Panc1 (cell line): ENCODE data around the gene CHCHD6. TPM values are rescaled to one million over a fixed set of nuclear protein-coding genes. Genes with fewer than 3 reads are reported as not detected.

Experiments used
- ATAC-seq: fragments of 200-7000 bp; cut with Tn5 transposase; 2 replicates; pipeline ENCODE4 v1.9.1; 2020; ENCODE audit warnings: mild to moderate bottlenecking, moderate library complexity
- BruUV-seq: library from RNA; stranded (reverse); fragments of 400-500 nt; replicated peaks from 2 replicates; lab custom pipeline; 2021; lab: Mats Ljungman, UMichigan
- CTCF ChIA-PET: fragments of 300-600 bp; sonication (Branson Sonifier 250); formaldehyde crosslinking; loops from one replicate; lab custom pipeline; 2022; ENCODE audit warnings: antibody characterized with exemption; lab: Charles Lee
- POLR2A ChIA-PET: fragments of 300-600 bp; sonication (Branson Sonifier 250); formaldehyde crosslinking; loops from one replicate; lab custom pipeline; 2022; ENCODE audit warnings: antibody characterized with exemption; lab: Charles Lee
- DNase-seq: peaks from one replicate; pipeline ENCODE4 v3.0.0-alpha.2; 2010; ENCODE audit warnings: low read depth, low spot score
- H3K27ac ChIP-seq: 2 replicates; pipeline ENCODE4 v1.5.1; 2011; ENCODE audit warnings: mild to moderate bottlenecking, low read length, inconsistent platforms
- H3K27me3 ChIP-seq: fragments of 200-500 bp; sonication (Bioruptor generic); 2 replicates; pipeline ENCODE4 v1.6.0; 2014; ENCODE audit warnings: low read length, inconsistent platforms; ENCODE audit not compliant: control insufficient read depth, insufficient read depth
- H3K36me3 ChIP-seq: fragments of 200-500 bp; sonication (Bioruptor generic); 2 replicates; pipeline ENCODE4 v1.5.1; 2014; ENCODE audit warnings: inconsistent platforms, mild to moderate bottlenecking, low read length, moderate library complexity; ENCODE audit not compliant: control insufficient read depth, insufficient read depth
- H3K4me1 ChIP-seq: 2 replicates; pipeline ENCODE4 v1.5.1; 2011; ENCODE audit warnings: inconsistent platforms, mild to moderate bottlenecking, low read length, moderate library complexity; ENCODE audit not compliant: control insufficient read depth, insufficient read depth
- H3K4me3 ChIP-seq, 2 experiments: 2 replicates each; pipeline ENCODE4 v1.5.1; 2011 to 2012; ENCODE audit warnings: low read depth in 2 of 2, low read length in 2 of 2, mild to moderate bottlenecking in 2 of 2, inconsistent platforms in 1 of 2, moderate library complexity in 1 of 2
- H3K9me3 ChIP-seq: fragments of 200-500 bp; sonication (Bioruptor generic); 2 replicates; pipeline ENCODE4 v1.5.1; 2014; ENCODE audit warnings: low read depth, mild to moderate bottlenecking, inconsistent platforms, low read length, moderate library complexity; ENCODE audit not compliant: control insufficient read depth, insufficient read depth
- POLR2AphosphoS5 ChIP-seq: IDR thresholded peaks from 2 replicates; pipeline ENCODE4 v1.6.1; 2012; ENCODE audit warnings: mild to moderate bottlenecking, low read depth, low read length, moderate library complexity
- REST ChIP-seq, 2 experiments: IDR thresholded peaks; 2 replicates each; pipeline ENCODE4 v1.6.1; 2011 to 2012; ENCODE audit warnings: low read depth in 2 of 2, control low read depth in 1 of 2, low read length in 1 of 2, mild to moderate bottlenecking in 1 of 2, moderate library complexity in 1 of 2; ENCODE audit not compliant: insufficient read depth in 1 of 2
- SIN3A ChIP-seq: IDR thresholded peaks from 2 replicates; pipeline ENCODE4 v1.6.1; 2012; ENCODE audit warnings: low read depth, mild to moderate bottlenecking, low read length, moderate library complexity, borderline replicate concordance; ENCODE audit not compliant: insufficient read depth
- TCF7L2 ChIP-seq: IDR thresholded peaks from 2 replicates; pipeline ENCODE4 v1.6.1; 2011; ENCODE audit warnings: mild to moderate bottlenecking, low read depth, low read length, inconsistent platforms
- in situ Hi-C: cut with HindIII; loops from 2 replicates; pipeline ENCODE4 v1.10.0; 2016; ENCODE audit warnings: low sequenced_read_pairs, low pct_unique_long_range_greater_than_20kb
- intact Hi-C: fragments of 100-400 bp; cut with micrococcal nuclease; formaldehyde crosslinking; loops from one replicate; pipeline ENCODE4 v1.10.0; 2022; ENCODE audit not compliant: unreplicated experiment
- total RNA-seq: library from RNA; stranded (reverse); gene quantifications from one replicate; pipeline ENCODE4 v1.2.1, GENCODE V29; 2021; ENCODE audit not compliant: unreplicated experiment
- TF ChIP-seq, protein P1 (sequence below): fragments of 450-650 bp; IDR thresholded peaks from 2 replicates; pipeline ENCODE4 v1.5.1; 2017; ENCODE audit warnings: mild to moderate bottlenecking

The CHCHD6 gene
- total RNA-seq, 1 experiment from 2014 or later, result 31.5 TPM

DNA sequence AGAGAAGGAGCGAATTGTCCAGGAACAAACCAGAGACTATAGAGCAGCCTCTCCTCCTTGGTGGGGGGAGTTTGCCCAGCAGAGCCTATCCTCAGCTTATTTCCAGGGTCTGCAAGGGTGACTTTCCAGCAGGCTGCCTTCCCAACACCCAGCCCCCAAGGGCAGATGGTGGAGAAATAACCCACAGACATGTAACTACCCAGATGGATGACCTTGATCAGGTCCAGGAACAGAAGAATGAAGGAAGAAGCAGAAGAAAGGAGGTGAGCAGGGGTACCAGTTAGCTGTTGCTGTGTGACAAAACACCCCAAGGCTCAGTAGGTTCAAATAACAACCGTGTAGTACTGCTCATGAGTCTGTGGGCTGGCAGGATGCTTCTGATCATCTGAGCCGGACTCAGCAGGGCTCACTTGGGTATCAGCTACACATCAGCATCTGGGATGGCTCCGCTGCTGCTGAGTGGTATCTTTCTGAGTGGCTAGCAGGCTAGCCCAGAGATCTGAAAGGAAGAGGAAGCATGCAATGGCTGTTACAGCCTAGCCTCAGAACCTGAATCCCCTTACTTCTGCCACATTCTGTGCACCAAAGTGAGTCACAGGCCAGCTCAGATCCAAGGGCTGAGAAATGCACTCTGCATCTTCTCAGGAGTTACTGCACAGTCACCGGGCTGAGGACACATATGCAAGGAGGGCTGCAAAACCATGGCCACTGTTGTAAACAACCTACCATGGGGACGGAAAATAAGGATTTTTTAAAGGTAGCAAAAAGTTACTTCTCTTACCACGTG is 26.9 kb upstream of the CHCHD6 start:
- H3K27ac ChIP-seq, result no peak overlapping the region
- no peak overlapping the region for H3K4me3 ChIP-seq
- ChIA-PET POLR2A (no interaction called here), CTCF (no interaction called here)
- TF ChIP-seq TCF7L2 (no peak), SIN3A (no peak), POLR2AphosphoS5 (no peak), REST (IDR thresholded peaks at IDR 0.05; ENCODE audit: insufficient read depth in 1 of 2, low read depth in 2 of 2, low read length in 1 of 2) (no peak)
- TF ChIP-seq, protein P1, sequence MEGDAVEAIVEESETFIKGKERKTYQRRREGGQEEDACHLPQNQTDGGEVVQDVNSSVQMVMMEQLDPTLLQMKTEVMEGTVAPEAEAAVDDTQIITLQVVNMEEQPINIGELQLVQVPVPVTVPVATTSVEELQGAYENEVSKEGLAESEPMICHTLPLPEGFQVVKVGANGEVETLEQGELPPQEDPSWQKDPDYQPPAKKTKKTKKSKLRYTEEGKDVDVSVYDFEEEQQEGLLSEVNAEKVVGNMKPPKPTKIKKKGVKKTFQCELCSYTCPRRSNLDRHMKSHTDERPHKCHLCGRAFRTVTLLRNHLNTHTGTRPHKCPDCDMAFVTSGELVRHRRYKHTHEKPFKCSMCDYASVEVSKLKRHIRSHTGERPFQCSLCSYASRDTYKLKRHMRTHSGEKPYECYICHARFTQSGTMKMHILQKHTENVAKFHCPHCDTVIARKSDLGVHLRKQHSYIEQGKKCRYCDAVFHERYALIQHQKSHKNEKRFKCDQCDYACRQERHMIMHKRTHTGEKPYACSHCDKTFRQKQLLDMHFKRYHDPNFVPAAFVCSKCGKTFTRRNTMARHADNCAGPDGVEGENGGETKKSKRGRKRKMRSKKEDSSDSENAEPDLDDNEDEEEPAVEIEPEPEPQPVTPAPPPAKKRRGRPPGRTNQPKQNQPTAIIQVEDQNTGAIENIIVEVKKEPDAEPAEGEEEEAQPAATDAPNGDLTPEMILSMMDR, result no peak
- ATAC-seq (no peak), DNase-seq (no peak)
- H3K27me3 ChIP-seq, result peaks cover 5% of the 10 kb centered on the region; the same call in 1 of the 2 replicates
- peaks cover 13% of the 10 kb centered on the region for H3K4me1 ChIP-seq
- intact Hi-C loops (loop anchor here (10.0 kb wide), 1 partner anchor 778 kb away; no protein-coding TSS in a partner anchor), in situ Hi-C loops (no loop called here)
- no TSS peak for BruUV-seq
- H3K36me3 ChIP-seq, result no peaks in the 10 kb centered on the region
- peaks cover 7% of the 10 kb centered on the region; the same call in 1 of the 2 replicates for H3K9me3 ChIP-seq

GRCh38 chr3:126677862-126678503 is 26.1 kb upstream of the CHCHD6 start:
- intact Hi-C loops (loop anchor here (10.0 kb wide), 1 partner anchor 777 kb away; no protein-coding TSS in a partner anchor), in situ Hi-C loops (no loop called here)
- peaks cover 5% of the 10 kb centered on the region; the same call in 1 of the 2 replicates for H3K27me3 ChIP-seq
- no TSS peak for BruUV-seq
- ChIA-PET CTCF (interaction anchor here (0.7 kb wide), 1 partner anchor 307 kb away, joined by 3 read pairs; no protein-coding TSS in a partner anchor), POLR2A (no interaction called here)
- H3K4me1 ChIP-seq, result peaks cover 13% of the 10 kb centered on the region
- peaks cover 7% of the 10 kb centered on the region; the same call in 1 of the 2 replicates for H3K9me3 ChIP-seq
- ATAC-seq, result no peak
- H3K4me3 ChIP-seq, result no peak overlapping the region
- TF ChIP-seq POLR2AphosphoS5 (no peak), SIN3A (no peak), TCF7L2 (no peak), REST (IDR thresholded peaks at IDR 0.05; ENCODE audit: insufficient read depth in 1 of 2, low read depth in 2 of 2, low read length in 1 of 2) (no peak)
- TF ChIP-seq, protein P1, result no peak
- no peak for DNase-seq
- no peak overlapping the region for H3K27ac ChIP-seq
- no peaks in the 10 kb centered on the region for H3K36me3 ChIP-seq
